GM12892 (cell line): ENCODE measurements around the gene TSEN34.

ENCODE experiments used
- POLR2A ChIP-seq: IDR thresholded peaks from 2 replicates; pipeline ENCODE4 v1.6.1; 2011; ENCODE audit warnings: low read depth, low read length, control low read depth
- TAF1 ChIP-seq: IDR thresholded peaks from 2 replicates; pipeline ENCODE4 v1.6.1; 2011; ENCODE audit warnings: low read depth, mild to moderate bottlenecking, control low read depth, low read length, borderline replicate concordance

GRCh38 chr19:54189735-54190502, 1.2 kb upstream of the TSEN34 start:
- TF ChIP-seq POLR2A (peak; percentile 82), TAF1 (no peak)
